HG03280 (cell line): ENCODE data around the gene IFITM1.
"Not testable (repeated sequence)": the region's sequence is repeated elsewhere in the genome, so short reads cannot be mapped to it uniquely, and the experiment has no call there.

Experiments
- ATAC-seq: cut with Tn5 transposase; IDR thresholded peaks from one replicate; pipeline ENCODE4 v1.9.1; 2021; ENCODE audit warnings: mild to moderate bottlenecking, moderate library complexity; ENCODE audit not compliant: unreplicated experiment

The IFITM1 gene

DNA sequence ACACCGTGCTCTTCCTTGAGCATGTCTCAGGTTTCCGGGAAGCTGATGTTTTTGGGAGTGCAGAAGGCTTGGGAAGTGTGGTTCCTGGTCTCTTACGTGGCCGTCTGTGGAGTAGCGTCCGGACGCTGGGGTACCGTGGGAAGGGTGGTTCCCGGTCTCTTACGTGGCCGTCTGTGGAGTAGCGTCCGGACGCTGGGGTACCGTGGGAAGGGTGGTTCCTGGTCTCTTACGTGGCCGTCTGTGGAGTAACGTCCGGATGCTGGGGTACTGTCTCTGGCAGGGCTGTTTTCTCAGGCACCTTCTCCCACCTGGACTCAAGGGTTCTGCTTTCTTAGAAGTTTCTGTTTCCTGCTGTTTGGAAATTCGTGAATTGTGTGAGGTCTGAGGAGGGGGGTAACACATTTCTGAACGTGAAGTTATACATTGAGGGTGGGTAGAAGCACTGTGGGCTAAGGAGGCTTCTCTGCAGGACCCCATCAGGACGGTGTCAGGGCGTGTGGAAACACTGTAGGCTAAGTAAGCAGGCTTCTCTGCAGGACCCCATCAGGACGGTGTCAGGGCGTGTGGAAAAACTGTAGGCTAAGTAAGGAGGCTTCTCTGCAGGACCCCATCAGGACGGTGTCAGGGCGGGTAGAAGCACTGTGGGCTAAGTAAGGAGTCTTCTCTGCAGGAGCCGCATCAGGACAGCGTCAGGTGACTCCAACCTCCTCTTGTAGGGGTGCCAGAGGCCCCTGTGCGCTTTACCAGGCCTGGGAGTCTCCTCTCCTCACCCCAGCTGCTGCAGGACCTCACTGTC is 12.2 kb downstream of the IFITM1 start:
- no peak for ATAC-seq

DNA sequence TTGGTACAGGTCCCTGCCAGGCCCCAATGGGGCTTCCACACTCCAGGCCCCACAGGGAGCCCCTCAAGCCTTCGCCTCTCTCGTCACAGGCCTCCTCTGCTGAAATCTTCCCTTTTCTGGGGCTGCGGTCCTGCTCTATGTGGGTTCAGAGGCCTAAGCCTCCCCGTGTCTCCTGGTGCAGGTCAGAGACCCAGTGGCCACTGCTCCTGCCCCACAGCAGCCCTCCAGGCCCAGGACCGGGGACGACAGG is 12.7 kb downstream of the IFITM1 start:
- no peak for ATAC-seq

- ATAC-seq: no peak
Measured at GRCh38 chr11:326842-327580, 13.2 kb downstream of the IFITM1 start.

DNA sequence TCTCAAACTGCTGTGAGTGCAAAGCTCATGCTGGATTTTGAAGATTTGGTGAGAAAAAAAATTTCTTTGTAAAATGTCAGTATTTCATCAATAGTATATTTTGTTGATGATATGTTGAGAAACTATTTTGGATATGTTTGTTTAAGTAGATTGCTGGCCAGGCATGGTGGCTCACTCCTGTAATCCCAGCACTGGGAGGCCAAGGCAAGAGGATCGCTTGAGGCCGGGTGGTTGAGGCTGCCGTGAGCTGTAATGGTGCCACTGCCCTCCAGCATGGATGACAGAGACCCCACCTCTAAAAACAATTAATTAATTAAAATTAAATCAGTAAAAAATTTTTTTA is 13.7 kb downstream of the IFITM1 start:
- no peak for ATAC-seq

DNA sequence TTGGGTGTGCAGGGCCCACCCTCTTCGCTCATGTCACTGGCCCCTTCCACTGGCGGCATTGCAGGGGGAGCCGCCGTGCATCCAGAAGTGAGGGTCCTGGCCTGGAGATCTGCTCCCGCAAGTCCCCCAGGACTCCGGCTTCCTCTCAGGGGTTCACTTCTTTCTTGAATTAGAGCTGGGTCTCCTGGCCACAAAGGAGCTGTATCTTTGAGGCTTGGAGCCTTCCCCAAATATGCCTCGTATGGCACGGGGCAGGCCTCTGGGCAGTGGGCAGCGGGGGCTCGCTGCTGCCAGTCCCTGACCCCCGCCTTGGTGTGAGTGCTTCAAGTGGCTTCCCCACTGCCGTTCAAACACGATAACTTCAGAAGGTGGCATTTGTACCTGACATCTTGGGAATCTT is 14.2 kb downstream of the IFITM1 start:
- no peak for ATAC-seq

DNA sequence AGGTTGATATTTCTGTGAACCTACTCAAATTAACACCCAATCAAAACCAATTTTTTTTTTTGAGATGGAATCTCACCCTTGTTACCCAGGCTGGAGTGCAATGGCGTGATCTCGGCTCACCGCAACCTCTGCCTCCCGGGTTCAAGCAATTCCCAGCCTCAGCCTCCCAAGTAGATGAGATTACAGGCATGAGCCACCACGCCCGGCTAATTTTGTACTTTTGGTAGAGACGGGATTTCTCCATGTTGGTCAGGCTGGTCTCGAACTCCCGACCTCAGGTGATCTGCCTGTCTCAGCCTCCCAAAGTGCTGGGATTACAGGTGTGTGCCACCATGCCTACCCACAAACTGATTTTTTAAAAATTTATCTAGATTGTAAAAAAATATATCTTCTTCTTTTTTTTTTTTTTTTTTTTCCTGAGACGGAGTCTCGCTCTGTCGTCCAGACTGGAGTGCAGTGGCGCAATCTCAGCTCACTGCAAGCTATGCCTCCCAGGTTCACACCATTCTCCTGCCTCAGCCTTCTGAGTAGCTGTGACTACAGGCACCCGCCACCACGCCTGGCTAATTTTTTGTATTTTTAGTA is 14.8 kb downstream of the IFITM1 start:
- ATAC-seq: not testable (repeated sequence)

DNA sequence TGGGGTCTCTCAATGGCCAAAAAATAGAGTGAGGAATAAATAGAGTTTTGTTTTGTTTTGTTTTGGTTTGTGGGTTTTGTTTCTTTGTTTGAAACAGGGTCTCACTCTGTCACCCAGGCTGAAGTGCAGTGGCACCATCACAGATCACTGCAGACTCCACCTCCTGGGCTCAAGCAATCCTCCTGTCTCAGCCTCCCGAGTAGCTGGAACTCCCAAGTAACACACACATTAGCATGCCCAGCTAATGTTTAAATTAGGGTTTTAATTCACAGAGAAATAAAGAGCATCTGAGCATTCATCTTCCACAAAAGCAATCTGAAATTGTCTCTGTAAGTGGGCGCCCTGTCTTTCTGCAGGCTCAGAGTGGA is 16.0 kb downstream of the IFITM1 start:
- ATAC-seq: no peak

DNA sequence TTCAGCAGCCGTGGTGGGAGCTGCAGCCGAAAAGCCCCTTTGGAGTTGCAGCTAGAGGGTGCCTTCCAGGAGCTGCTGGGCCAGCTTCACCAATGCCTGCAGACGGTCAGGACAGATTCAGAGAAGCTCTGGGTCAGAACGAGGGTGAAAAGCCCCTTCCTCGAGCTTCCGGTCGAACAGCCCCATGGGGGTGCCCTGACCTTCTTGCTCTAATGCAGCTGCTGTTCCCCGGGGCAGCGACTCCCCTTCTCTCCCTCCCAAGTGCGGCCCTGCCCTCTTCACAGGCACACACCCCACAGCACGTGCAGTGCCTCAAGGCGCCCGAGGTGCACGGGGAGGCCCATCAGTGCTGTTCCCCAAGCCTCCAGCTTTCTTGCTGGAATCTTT is 16.5 kb downstream of the IFITM1 start:
- no peak for ATAC-seq

GRCh38 chr11:330694-331357 is 17.0 kb downstream of the IFITM1 start:
- ATAC-seq: no peak

- no peak for ATAC-seq
Measured at GRCh38 chr11:331358-332060, 17.7 kb downstream of the IFITM1 start.

GRCh38 chr11:332651-333480 is 19.0 kb downstream of the IFITM1 start:
- no peak for ATAC-seq

GRCh38 chr11:333616-334263 is 19.9 kb downstream of the IFITM1 start:
- ATAC-seq: not testable (repeated sequence)

DNA sequence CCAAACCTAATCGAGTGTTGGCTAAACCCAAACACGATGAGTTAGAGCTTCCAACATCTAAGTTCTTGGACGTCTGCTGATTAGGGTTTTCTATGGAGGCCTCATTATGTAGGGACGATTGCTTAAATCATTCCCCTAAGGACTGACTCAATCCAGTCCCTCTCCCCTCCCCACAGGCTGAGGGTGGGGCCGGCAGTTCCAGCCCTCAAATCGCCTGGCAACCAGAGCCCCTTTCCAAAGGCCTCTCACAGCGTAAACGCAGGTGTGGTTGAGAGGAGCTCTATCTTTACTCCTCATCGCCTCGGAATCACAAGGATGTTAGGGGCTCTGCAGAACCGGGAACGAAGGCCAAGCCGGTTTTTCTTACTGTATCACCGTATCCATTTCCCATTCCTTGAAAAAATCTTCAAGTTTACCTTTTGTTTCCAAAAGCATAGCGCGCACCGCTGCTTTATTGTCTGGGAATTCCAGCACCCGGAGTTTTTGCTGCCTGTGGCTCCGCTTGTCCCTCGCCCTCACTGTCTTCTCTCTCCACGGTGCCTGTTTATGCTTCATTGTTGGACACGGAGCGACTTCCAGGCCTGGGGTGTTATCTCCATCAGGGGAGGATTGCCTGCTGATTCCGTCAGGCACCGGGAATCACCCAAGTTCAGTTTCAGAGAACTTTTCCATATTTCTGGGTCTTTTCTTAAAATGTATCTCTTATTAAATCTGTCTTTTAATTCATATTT is 20.6 kb downstream of the IFITM1 start:
- ATAC-seq: no peak

DNA sequence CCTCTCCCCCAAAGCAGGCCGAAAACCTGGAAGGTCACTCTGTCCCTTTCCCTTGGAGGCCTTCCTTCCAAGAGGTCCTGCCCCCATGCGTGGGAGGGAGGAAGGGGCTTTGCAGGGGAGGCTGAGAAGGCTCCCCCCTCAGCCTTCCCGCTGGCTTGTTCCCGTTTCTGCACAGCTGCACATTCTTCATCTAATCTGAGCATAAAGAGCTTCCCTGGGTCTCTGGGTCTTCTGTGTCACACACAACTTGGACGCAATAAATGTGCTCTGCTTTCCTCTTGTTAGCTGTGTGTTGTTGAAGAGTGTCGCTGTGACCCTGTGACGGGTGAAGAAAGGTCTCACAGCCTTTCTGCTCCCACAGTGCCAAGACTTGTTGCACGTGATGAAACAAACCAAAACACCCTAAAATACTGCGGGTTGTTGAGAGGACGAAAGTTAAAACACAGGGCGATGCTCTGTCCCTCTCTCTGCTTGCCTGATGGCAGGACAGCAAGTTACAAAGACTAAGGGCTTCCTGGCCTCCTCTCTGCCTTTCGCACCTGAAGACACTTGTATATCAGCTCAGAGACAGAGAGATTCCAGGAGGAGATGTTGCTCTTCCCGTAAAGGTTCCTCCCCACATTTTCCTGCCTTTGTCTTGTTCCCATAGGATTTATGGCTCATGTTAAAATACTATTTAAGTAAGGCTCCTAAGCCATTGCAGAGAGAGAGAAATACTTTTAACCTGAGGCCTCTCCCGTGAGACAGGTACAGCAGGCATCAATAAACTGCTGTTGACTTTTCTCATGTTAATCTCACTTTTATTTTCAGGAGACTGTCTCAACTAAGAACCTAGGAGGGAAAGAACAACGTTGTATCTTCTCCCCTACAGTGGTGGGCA is 22.2 kb downstream of the IFITM1 start:
- ATAC-seq: no peak

- ATAC-seq: no peak
Measured at GRCh38 chr11:336659-337198, 22.9 kb downstream of the IFITM1 start.

- no peak for ATAC-seq
Measured at GRCh38 chr11:337711-338110, 23.9 kb downstream of the IFITM1 start.

GRCh38 chr11:339963-340362 is 26.1 kb downstream of the IFITM1 start:
- ATAC-seq: no peak
